ENCODE data around the gene VEZT.

VEZT gene

GRCh38 chr12:95200128-95200894 is 17.3 kb upstream of the VEZT start:
- no peak for DNase-seq (ENCODE audit: low read depth, low spot score)

- no peak for DNase-seq (ENCODE audit: low read depth, low spot score)
Measured at GRCh38 chr12:95201056-95201670, 16.4 kb upstream of the VEZT start.

DNA sequence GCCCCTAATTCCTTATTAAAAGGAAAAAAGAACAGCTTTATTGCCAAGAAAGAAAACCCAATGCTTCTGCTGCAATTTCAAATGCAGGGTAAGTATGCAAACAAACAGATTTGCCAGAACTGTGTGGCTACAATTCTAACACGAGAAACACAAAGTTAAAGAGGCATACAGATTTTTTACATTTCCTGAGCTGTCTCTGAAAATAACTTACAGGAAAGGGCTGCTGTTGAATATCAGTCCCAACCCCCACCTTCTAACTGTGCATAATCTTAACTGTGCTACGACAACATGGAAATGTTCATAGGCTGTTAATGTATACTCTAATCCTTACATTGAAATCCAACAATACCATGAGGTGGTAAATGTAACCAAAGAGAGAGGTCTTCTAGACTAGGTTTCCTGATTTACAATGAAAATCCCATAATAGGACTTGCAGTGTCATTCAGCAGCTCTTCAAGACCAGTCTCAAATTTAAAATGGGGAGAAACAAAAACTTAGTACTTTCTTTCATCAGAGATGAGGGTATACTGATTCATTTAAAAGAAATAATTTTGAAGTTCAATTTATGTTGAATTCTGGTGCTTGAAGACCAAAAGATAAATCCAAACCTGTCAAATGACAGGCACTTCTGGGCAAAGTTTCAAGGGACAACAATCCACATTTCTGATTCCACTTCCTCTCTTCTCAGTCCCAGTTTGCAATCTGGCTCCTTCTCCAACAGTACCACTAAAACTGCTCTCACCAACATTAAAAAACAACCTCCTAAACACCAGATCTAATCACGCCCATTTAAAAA is 14.7 kb upstream of the VEZT start:
- DNase-seq (ENCODE audit: low read depth, low spot score), result no peak

- no peak for DNase-seq (ENCODE audit: low read depth, low spot score)
Measured at GRCh38 chr12:95203487-95204030, 14.0 kb upstream of the VEZT start.

GRCh38 chr12:95204141-95204866 is 13.3 kb upstream of the VEZT start:
- DNase-seq (ENCODE audit: low read depth, low spot score), result peak; percentile 92

DNA sequence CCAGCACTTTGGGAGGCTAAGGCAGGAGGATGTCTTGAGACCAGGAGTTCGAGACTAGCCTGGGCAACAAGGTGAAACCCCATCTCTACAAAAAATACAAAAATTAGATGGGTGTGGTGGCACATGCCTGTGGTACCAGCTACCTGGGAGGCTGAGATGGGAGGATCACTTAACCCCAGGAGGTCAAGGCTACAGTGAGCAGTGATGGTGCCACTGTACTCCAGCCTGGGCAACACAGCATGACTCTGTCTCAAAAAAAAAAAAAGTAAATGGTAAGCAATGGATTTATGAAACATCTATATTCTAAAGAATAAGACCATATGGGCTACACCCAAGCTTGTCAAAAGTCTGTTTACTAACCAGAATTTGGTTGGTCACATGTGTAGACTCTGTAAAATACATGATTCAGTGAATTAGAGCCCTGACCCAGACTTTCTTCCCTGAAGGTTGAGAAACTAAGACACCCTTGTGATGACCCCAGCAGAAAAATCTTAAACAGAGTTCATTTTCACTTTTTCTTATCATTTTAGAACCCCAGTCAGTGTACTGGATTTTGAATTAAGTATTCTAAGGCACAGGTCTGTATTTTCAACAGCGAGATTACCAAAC is 12.5 kb upstream of the VEZT start:
- no peak for DNase-seq (ENCODE audit: low read depth, low spot score)

DNA sequence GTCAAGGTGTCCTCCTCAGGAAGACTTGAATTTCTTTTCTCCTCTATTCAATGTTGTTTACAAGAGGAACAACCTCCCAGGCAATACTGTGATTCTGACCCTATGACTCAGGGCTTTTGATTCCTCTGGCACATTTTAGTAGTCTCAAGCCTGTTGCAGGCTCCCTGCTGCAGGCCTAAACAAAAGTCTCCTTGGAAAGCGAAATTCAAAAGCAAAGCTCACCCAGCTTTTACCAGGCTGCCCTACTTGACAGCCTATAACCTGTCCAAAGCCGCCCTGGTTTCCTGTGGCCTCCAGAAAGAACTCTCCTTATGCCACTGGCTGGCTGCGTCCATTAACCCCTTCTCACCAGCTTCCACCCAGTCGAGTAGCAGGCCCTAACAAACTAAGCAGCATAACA is 11.9 kb upstream of the VEZT start:
- peak; percentile 77 for DNase-seq (ENCODE audit: low read depth, low spot score)

- no peak for DNase-seq (ENCODE audit: low read depth, low spot score)
Measured at GRCh38 chr12:95206916-95207315, 10.7 kb upstream of the VEZT start.

DNA sequence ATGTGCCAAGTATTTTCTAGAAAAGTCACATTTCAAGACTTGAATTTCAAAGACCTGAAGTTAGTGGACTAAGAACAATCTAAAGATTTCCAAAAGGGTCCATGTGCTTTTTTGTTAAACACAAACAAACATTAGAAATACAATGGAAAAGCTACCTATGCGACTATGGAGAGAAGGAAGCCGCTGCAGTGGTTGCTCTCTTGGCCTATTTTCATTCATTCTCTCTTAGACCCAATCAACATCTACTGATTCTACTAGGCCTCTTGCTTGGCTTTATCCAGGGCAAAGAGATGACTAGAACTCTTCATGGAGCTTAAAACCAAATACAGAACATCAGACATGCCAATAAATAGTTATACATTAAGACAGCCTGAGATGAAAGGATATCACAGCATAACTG is 10.2 kb upstream of the VEZT start:
- DNase-seq (ENCODE audit: low read depth, low spot score), result no peak

GRCh38 chr12:95208678-95209077 is 8.9 kb upstream of the VEZT start:
- DNase-seq (ENCODE audit: low read depth, low spot score), result no peak

- DNase-seq (ENCODE audit: low read depth, low spot score), result no peak
Measured at GRCh38 chr12:95212586-95212985, 5.0 kb upstream of the VEZT start.

GRCh38 chr12:95213119-95213518 is 4.5 kb upstream of the VEZT start:
- DNase-seq (ENCODE audit: low read depth, low spot score), result no peak

GRCh38 chr12:95213928-95214327 is 3.7 kb upstream of the VEZT start:
- no peak for DNase-seq (ENCODE audit: low read depth, low spot score)

GRCh38 chr12:95214466-95214865 is 3.1 kb upstream of the VEZT start:
- DNase-seq (ENCODE audit: low read depth, low spot score), result no peak

DNA sequence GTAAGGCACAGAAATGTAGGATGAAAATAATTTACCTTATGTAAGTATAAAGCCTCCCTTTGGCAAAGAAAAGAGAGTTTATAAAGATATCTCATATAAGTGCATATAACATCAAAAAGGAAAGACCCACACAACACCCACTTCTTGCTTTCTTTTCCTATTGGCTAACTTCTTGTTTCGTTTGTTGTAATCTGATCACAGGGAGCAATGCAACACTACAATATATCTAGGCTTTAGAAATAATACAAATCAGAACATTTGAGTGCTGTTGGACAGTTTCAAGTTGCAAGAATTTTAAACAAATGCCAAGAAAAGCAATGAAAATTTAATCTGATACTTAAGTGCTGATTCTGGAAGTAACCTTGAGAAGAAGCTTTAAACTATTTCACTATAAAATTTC is 1.7 kb upstream of the VEZT start:
- DNase-seq (ENCODE audit: low read depth, low spot score), result no peak

- no peak for DNase-seq (ENCODE audit: low read depth, low spot score)
Measured at GRCh38 chr12:95216711-95217376, 763 bp upstream of the VEZT start.

- no peak for DNase-seq (ENCODE audit: low read depth, low spot score)
Measured at GRCh38 chr12:95218150-95219133, 835 bp downstream of the VEZT start.

GRCh38 chr12:95220190-95220589 is 2.6 kb downstream of the VEZT start:
- no peak for DNase-seq (ENCODE audit: low read depth, low spot score)

GRCh38 chr12:95220726-95221125 is 3.1 kb downstream of the VEZT start:
- DNase-seq (ENCODE audit: low read depth, low spot score), result no peak

All from ELF-1 (cell line).